ENCODE results near the gene SLC8A1.

GRCh38 chr2:40115894-40116293, 336.0 kb downstream of the SLC8A1 start:
- TF ChIP-seq POLR2A (IDR thresholded peaks at IDR 0.05; ENCODE audit: low read length): no peak
- TF ChIP-seq GATA1 (IDR thresholded peaks at IDR 0.05; ENCODE audit: low read depth, low read length): no peak

Measured in erythroblast (primary cell).